GM23338 (cell line): Measurements from ENCODE around the gene ZYG11B. TPM values are rescaled to one million over a fixed set of nuclear protein-coding genes. Genes with fewer than 3 reads are reported as not detected.
"Not testable (repeated sequence)": the region's sequence is repeated elsewhere in the genome, so short reads cannot be mapped to it uniquely, and the experiment has no call there.

ENCODE experiments used
- ATAC-seq: fragments of 200-7000 bp; cut with Tn5 transposase; 3 replicates; pipeline ENCODE4 v1.9.1; 2020
- DNase-seq: peaks from one replicate; pipeline ENCODE4 v3.0.0-alpha.2; 2015; ENCODE audit warnings: low spot score
- H2AFZ ChIP-seq: fragments of 200-600 bp; sonication (generic); 2 replicates; pipeline ENCODE4 v1.8.0; 2016; ENCODE audit warnings: antibody characterized with exemption, mild to moderate bottlenecking, moderate library complexity
- H3F3A ChIP-seq: fragments of 200-600 bp; sonication (generic); replicated peaks from 2 replicates; pipeline ENCODE4 v1.8.0; 2017; ENCODE audit warnings: antibody characterized with exemption, mixed run types, low read depth
- H3K27ac ChIP-seq: fragments of 200-600 bp; sonication (generic); 2 replicates; pipeline ENCODE4 v1.6.1; 2016; ENCODE audit warnings: low read depth
- H3K27me3 ChIP-seq: fragments of 200-600 bp; sonication (generic); 2 replicates; pipeline ENCODE4 v1.8.0; 2016; ENCODE audit warnings: mild to moderate bottlenecking, mixed run types, moderate library complexity; ENCODE audit not compliant: insufficient read depth
- H3K36me3 ChIP-seq: fragments of 200-600 bp; sonication (generic); 2 replicates; pipeline ENCODE4 v1.8.0; 2016; ENCODE audit warnings: mild to moderate bottlenecking; ENCODE audit not compliant: insufficient read depth
- H3K4me1 ChIP-seq: fragments of 200-600 bp; sonication (generic); 2 replicates; pipeline ENCODE4 v1.8.0; 2016; ENCODE audit warnings: mild to moderate bottlenecking, moderate library complexity; ENCODE audit not compliant: insufficient read depth
- H3K4me2 ChIP-seq: fragments of 200-600 bp; sonication (generic); 2 replicates; pipeline ENCODE4 v1.7.1; 2017; ENCODE audit warnings: mixed run types
- H3K4me3 ChIP-seq: fragments of 200-600 bp; sonication (generic); 2 replicates; pipeline ENCODE4 v1.6.1; 2016; ENCODE audit warnings: mixed run types
- H3K79me2 ChIP-seq: fragments of 200-600 bp; sonication (generic); replicated peaks from 2 replicates; pipeline ENCODE4 v1.8.0; 2017; ENCODE audit warnings: mild to moderate bottlenecking; ENCODE audit not compliant: insufficient read depth
- H3K9me2 ChIP-seq: fragments of 200-600 bp; sonication (generic); 2 replicates; pipeline ENCODE4 v1.8.0; 2017; ENCODE audit not compliant: insufficient read depth
- H4K20me1 ChIP-seq: fragments of 200-600 bp; sonication (generic); replicated peaks from 2 replicates; pipeline ENCODE4 v1.8.0; 2017; ENCODE audit warnings: mild to moderate bottlenecking; ENCODE audit not compliant: insufficient read depth
- H3K27ac Mint-ChIP-seq: 2 replicates; pipeline ENCODE4 v1.8.0; 2020; ENCODE audit warnings: inconsistent platforms, mild to moderate bottlenecking, moderate library complexity, mixed read lengths
- H3K27me3 Mint-ChIP-seq: 3 replicates; pipeline ENCODE4 v1.8.0; 2022; ENCODE audit warnings: low read depth, mild to moderate bottlenecking, moderate library complexity, mixed read lengths, inconsistent platforms; ENCODE audit not compliant: insufficient read depth, poor library complexity
- H3K36me3 Mint-ChIP-seq: 3 replicates; pipeline ENCODE4 v1.8.0; 2021; ENCODE audit warnings: low read depth, mild to moderate bottlenecking, inconsistent platforms, moderate library complexity, mixed read lengths
- H3K4me1 Mint-ChIP-seq: 3 replicates; pipeline ENCODE4 v1.8.0; 2020; ENCODE audit warnings: mild to moderate bottlenecking, inconsistent platforms, mixed read lengths
- H3K4me3 Mint-ChIP-seq: 3 replicates; pipeline ENCODE4 v1.8.0; 2021; ENCODE audit warnings: moderate library complexity, mild to moderate bottlenecking, inconsistent platforms, mixed read lengths
- H3K9me3 Mint-ChIP-seq: 3 replicates; pipeline ENCODE4 v1.8.0; 2020; ENCODE audit warnings: moderate library complexity, mild to moderate bottlenecking, inconsistent platforms, mixed read lengths
- ZNF114 ChIP-seq: fragments of 250-450 bp; sonication (Bioruptor Pico); IDR thresholded peaks from 2 replicates; pipeline ENCODE4 v1.5.0; 2020; ENCODE audit warnings: mild to moderate bottlenecking, moderate library complexity
- polyA plus RNA-seq: library from polyadenylated mRNA; unstranded; fragments of >200 nt; fragmentation: Nextera tagmentation; extraction: Ambion mirVana; gene quantifications from 2 replicates; pipeline ENCODE4 v1.2.1, GENCODE V29; 2016
- total RNA-seq: library from RNA; depleted of rRNA; stranded (reverse); fragments of >200 nt; shearing (Covaris generic); gene quantifications from 2 replicates; pipeline ENCODE4 v1.2.3, GENCODE V29; 2014
- TF ChIP-seq, protein P1 (sequence below), 2 experiments: fragments of 200-600 bp in 1 of 2; sonication (generic) in 1 of 2; conservative IDR thresholded peaks; 2 replicates each; pipeline versions ENCODE4 v1.5.1 to v1.6.1; 2016 to 2017; ENCODE audit warnings: antibody characterized with exemption in 2 of 2, low read depth in 2 of 2, mild to moderate bottlenecking in 2 of 2, moderate library complexity in 1 of 2

ZYG11B gene
- total and polyA plus RNA-seq, 2 experiments from 2014 or later = 7.8 to 42.3 TPM

- Histone ChIP-seq H3K27ac (no peak overlapping the region), H3K79me2 (peaks cover 39% of the 10 kb centered on the region), H3K27me3 (no peaks in the 10 kb centered on the region), H3K4me1 (peaks cover 8% of the 10 kb centered on the region; the same call in 1 of the 2 replicates), H3F3A (0 out of 2 replicates have a peak, but pooled peaks cover 3% of the 10 kb centered on the region), H3K4me2 (no peak overlapping the region), H3K36me3 (no peaks in the 10 kb centered on the region), H3K9me2 (no peaks in the 10 kb centered on the region), H3K4me3 (no peak overlapping the region), H4K20me1 (peaks cover 13% of the 10 kb centered on the region), H2AFZ (no peak overlapping the region)
- Mint-ChIP-seq H3K9me3 (no peaks in the 10 kb centered on the region), H3K27ac (no peak overlapping the region), H3K27me3 (peaks cover 1% of the 10 kb centered on the region), H3K4me1 (peaks cover 6% of the 10 kb centered on the region; the same call in 2 of the 3 replicates), H3K4me3 (no peak overlapping the region), H3K36me3 (no peaks in the 10 kb centered on the region)
- ATAC-seq = no peak
- DNase-seq = no peak
- TF ChIP-seq, protein P1, sequence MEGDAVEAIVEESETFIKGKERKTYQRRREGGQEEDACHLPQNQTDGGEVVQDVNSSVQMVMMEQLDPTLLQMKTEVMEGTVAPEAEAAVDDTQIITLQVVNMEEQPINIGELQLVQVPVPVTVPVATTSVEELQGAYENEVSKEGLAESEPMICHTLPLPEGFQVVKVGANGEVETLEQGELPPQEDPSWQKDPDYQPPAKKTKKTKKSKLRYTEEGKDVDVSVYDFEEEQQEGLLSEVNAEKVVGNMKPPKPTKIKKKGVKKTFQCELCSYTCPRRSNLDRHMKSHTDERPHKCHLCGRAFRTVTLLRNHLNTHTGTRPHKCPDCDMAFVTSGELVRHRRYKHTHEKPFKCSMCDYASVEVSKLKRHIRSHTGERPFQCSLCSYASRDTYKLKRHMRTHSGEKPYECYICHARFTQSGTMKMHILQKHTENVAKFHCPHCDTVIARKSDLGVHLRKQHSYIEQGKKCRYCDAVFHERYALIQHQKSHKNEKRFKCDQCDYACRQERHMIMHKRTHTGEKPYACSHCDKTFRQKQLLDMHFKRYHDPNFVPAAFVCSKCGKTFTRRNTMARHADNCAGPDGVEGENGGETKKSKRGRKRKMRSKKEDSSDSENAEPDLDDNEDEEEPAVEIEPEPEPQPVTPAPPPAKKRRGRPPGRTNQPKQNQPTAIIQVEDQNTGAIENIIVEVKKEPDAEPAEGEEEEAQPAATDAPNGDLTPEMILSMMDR (conservative IDR thresholded peaks at IDR 0.05; ENCODE audit: low read depth in 2 of 2) = peak in 1 of 2 experiments; percentile 41; a peak in 3 of 4 replicates
- TF ChIP-seq ZNF114 (CRISPR knock-in tag) = no peak
Observed at GRCh38 chr1:52748119-52748518, 21.9 kb downstream of the ZYG11B start.

GRCh38 chr1:52749496-52749895, 23.2 kb downstream of the ZYG11B start:
- not testable (repeated sequence) for H3K4me1 ChIP-seq, H3K36me3 ChIP-seq, H3K36me3 Mint-ChIP-seq, H3K4me2 ChIP-seq, H4K20me1 ChIP-seq, ATAC-seq, H3F3A ChIP-seq, H3K27me3 Mint-ChIP-seq, H3K4me1 Mint-ChIP-seq, H3K4me3 Mint-ChIP-seq, H3K27ac ChIP-seq, H3K4me3 ChIP-seq, DNase-seq, H3K9me3 Mint-ChIP-seq, H3K27ac Mint-ChIP-seq, H2AFZ ChIP-seq, H3K27me3 ChIP-seq, H3K9me2 ChIP-seq
- H3K79me2 ChIP-seq = peaks cover 35% of the 10 kb centered on the region

GRCh38 chr1:52750139-52750538, 23.9 kb downstream of the ZYG11B start:
- H3K4me1 Mint-ChIP-seq, H3K27me3 Mint-ChIP-seq, H3F3A ChIP-seq: not testable (repeated sequence)

More at GRCh38 chr1:52750139-52750538, 23.9 kb downstream of the ZYG11B start:
- peaks cover 32% of the 10 kb centered on the region for H3K79me2 ChIP-seq
- not testable (repeated sequence) for ATAC-seq, H3K9me2 ChIP-seq, H3K4me3 ChIP-seq, H3K36me3 ChIP-seq, H3K9me3 Mint-ChIP-seq, H3K36me3 Mint-ChIP-seq, H3K4me1 ChIP-seq, H3K27me3 ChIP-seq, H4K20me1 ChIP-seq, H3K4me3 Mint-ChIP-seq, H3K27ac ChIP-seq, H3K4me2 ChIP-seq, H3K27ac Mint-ChIP-seq, DNase-seq, H2AFZ ChIP-seq
